Stomach (tissue), 4 donors: ENCODE results near the gene IGF2BP3.

ENCODE experiments used
- EP300 ChIP-seq: sonication (generic); formaldehyde crosslinking; IDR thresholded peaks from one replicate; pipeline ENCODE4 v1.6.1; 2017; ENCODE audit warnings: antibody characterized with exemption
- TF ChIP-seq, protein P1 (sequence below), 7 experiments: fragments of 450-650 bp in 4 of 7; fragments of 200-600 bp in 3 of 7; sonication (generic) in 3 of 7; IDR thresholded peaks; one replicate each; pipeline ENCODE4 v1.5.1; 2016 to 2019; ENCODE audit warnings: antibody characterized with exemption in 7 of 7, control low read depth in 2 of 7, mild to moderate bottlenecking in 1 of 7

- TF ChIP-seq, protein P1, sequence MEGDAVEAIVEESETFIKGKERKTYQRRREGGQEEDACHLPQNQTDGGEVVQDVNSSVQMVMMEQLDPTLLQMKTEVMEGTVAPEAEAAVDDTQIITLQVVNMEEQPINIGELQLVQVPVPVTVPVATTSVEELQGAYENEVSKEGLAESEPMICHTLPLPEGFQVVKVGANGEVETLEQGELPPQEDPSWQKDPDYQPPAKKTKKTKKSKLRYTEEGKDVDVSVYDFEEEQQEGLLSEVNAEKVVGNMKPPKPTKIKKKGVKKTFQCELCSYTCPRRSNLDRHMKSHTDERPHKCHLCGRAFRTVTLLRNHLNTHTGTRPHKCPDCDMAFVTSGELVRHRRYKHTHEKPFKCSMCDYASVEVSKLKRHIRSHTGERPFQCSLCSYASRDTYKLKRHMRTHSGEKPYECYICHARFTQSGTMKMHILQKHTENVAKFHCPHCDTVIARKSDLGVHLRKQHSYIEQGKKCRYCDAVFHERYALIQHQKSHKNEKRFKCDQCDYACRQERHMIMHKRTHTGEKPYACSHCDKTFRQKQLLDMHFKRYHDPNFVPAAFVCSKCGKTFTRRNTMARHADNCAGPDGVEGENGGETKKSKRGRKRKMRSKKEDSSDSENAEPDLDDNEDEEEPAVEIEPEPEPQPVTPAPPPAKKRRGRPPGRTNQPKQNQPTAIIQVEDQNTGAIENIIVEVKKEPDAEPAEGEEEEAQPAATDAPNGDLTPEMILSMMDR (IDR thresholded peaks at IDR 0.05) = no peak
- no peak for TF ChIP-seq EP300
These were observed 19.8 kb downstream of the IGF2BP3 start for GRCh38 chr7:23450518-23450917.
